ENCODE results near the gene HAVCR1.

DNA sequence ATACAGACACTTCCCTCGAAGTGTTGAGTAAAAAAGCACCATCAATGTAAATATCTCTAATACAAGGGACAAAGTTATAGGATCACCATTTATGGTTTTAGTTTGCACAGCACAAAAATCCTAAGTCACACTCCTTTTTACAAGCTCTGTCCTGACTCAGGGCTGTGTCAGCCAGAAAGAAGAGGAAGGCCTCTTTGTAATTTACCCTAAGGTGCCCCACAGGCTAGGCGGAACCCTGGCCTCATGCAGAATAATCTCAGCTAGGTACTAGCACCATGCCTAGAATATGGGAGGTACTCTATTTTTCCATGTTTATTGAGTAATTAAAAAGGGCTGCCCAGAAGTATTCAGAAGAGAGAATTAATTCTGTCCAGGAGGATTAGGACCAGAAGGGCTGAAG lies 36.9 kb downstream of the HAVCR1 start:
- TF ChIP-seq, protein P1, sequence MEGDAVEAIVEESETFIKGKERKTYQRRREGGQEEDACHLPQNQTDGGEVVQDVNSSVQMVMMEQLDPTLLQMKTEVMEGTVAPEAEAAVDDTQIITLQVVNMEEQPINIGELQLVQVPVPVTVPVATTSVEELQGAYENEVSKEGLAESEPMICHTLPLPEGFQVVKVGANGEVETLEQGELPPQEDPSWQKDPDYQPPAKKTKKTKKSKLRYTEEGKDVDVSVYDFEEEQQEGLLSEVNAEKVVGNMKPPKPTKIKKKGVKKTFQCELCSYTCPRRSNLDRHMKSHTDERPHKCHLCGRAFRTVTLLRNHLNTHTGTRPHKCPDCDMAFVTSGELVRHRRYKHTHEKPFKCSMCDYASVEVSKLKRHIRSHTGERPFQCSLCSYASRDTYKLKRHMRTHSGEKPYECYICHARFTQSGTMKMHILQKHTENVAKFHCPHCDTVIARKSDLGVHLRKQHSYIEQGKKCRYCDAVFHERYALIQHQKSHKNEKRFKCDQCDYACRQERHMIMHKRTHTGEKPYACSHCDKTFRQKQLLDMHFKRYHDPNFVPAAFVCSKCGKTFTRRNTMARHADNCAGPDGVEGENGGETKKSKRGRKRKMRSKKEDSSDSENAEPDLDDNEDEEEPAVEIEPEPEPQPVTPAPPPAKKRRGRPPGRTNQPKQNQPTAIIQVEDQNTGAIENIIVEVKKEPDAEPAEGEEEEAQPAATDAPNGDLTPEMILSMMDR (IDR thresholded peaks at IDR 0.05): no peak
- TF ChIP-seq EP300 (IDR thresholded peaks at IDR 0.05): no peak
- TF ChIP-seq POLR2A (IDR thresholded peaks at IDR 0.05): no peak
- TF ChIP-seq POLR2AphosphoS5 (IDR thresholded peaks at IDR 0.05): no peak
